DOHH2 (cell line): ENCODE measurements around the gene FSTL4.

Experiments
- H3F3A ChIP-seq: fragments of 200-600 bp; sonication (generic), shearing (Covaris generic); 2 replicates; pipeline ENCODE4 v1.6.0; 2016; ENCODE audit warnings: antibody characterized with exemption, mild to moderate bottlenecking; ENCODE audit not compliant: control insufficient read depth, insufficient read depth
- H3K27ac ChIP-seq: fragments of 200-600 bp; sonication (generic); 2 replicates; pipeline ENCODE4 v1.5.1; 2014; ENCODE audit warnings: low read depth, mild to moderate bottlenecking, low read length, moderate library complexity
- H3K27me3 ChIP-seq: fragments of 200-600 bp; sonication (generic); 2 replicates; pipeline ENCODE4 v1.6.1; 2014; ENCODE audit warnings: mild to moderate bottlenecking, low read length, mixed read lengths; ENCODE audit not compliant: control insufficient read depth
- H3K36me3 ChIP-seq: fragments of 200-600 bp; sonication (generic); 2 replicates; pipeline ENCODE4 v1.6.1; 2014; ENCODE audit warnings: mild to moderate bottlenecking, low read length, moderate library complexity, mixed read lengths; ENCODE audit not compliant: control insufficient read depth
- H3K4me1 ChIP-seq: fragments of 200-600 bp; sonication (generic); 2 replicates; pipeline ENCODE4 v1.6.1; 2014; ENCODE audit warnings: mild to moderate bottlenecking, low read length, mixed read lengths; ENCODE audit not compliant: control insufficient read depth
- H3K4me2 ChIP-seq: fragments of 200-600 bp; sonication (generic); 2 replicates; pipeline ENCODE4 v1.6.0; 2014; ENCODE audit warnings: mild to moderate bottlenecking, low read length, moderate library complexity
- H3K4me3 ChIP-seq: fragments of 200-600 bp; sonication (generic); 2 replicates; pipeline ENCODE4 v1.5.1; 2014; ENCODE audit warnings: mild to moderate bottlenecking, low read length, mixed read lengths
- H3K79me2 ChIP-seq: fragments of 200-600 bp; sonication (generic); 2 replicates; pipeline ENCODE4 v1.6.1; 2014; ENCODE audit warnings: mild to moderate bottlenecking, low read length, mixed read lengths; ENCODE audit not compliant: control insufficient read depth
- H3K9me2 ChIP-seq: fragments of 200-600 bp; sonication (generic); replicated peaks from 2 replicates; pipeline ENCODE4 v1.6.1; 2014; ENCODE audit warnings: mild to moderate bottlenecking, low read length, mixed read lengths; ENCODE audit not compliant: control insufficient read depth
- H3K9me3 ChIP-seq: fragments of 200-600 bp; sonication (generic); 2 replicates; pipeline ENCODE4 v1.6.1; 2014; ENCODE audit warnings: antibody characterized with exemption, low read length, mixed read lengths; ENCODE audit not compliant: control insufficient read depth, insufficient read depth
- H4K20me1 ChIP-seq: fragments of 200-600 bp; sonication (generic); 2 replicates; pipeline ENCODE4 v1.6.0; 2014; ENCODE audit warnings: low read depth, mild to moderate bottlenecking, antibody characterized with exemption, low read length, moderate library complexity; ENCODE audit not compliant: control insufficient read depth, insufficient read depth
- EZH2phosphoT487 ChIP-seq: fragments of 200-600 bp; sonication (generic); IDR thresholded peaks from 2 replicates; pipeline ENCODE4 v1.6.1; 2017; ENCODE audit warnings: borderline replicate concordance, mild to moderate bottlenecking, antibody characterized with exemption, low read length, moderate library complexity, mixed read lengths
- TF ChIP-seq, protein P1 (sequence below): fragments of 200-600 bp; sonication (generic); IDR thresholded peaks from one replicate; pipeline ENCODE4 v1.5.1; 2014; ENCODE audit warnings: antibody characterized with exemption, mild to moderate bottlenecking, low read depth, low read length; ENCODE audit not compliant: poor library complexity, severe bottlenecking

FSTL4 gene

DNA sequence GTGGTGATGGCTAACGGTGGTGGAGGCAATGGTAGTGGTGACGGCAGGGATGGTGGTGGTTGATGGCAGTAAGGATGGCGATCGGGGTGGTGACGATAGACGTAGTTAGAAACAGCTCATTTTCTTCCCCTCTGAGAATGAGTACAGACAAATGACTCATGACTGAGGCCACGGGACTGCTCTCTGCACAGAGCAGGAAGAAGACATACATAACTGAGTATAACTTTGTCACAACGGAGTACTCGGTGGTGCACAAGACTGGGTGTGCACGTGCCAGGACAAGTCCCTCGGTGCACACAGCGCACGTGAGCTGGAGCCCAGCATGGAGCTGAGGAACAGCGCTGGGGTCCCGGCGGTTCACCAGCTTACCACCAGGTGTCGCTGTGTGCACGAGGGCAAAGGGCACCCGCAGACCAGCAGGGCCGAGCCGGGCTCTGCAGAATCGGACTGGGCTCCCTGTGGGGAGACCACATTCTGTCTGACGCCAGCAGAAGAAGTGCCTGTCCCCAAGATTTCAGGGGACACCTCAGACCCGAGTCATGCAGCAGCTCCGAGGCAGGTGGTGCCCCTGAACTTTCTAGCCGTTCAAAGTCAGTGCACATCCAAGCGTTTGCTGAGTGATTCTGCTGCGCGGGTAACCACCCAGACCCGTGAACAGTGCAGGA, 188.6 kb downstream of the FSTL4 start:
- Histone ChIP-seq H3F3A (no peaks in the 10 kb centered on the region), H3K4me3 (no peak overlapping the region), H3K4me1 (peaks cover 15% of the 10 kb centered on the region), H3K27ac (no peak overlapping the region), H3K27me3 (0 out of 2 replicates have a peak, but pooled peaks cover 5% of the 10 kb centered on the region), H3K4me2 (peak overlapping the region; percentile 33; the same call in 1 of the 2 replicates), H3K36me3 (no peaks in the 10 kb centered on the region), H3K9me3 (no peaks in the 10 kb centered on the region), H4K20me1 (no peaks in the 10 kb centered on the region), H3K9me2 (no peaks in the 10 kb centered on the region), H3K79me2 (no peaks in the 10 kb centered on the region)
- TF ChIP-seq, protein P1, sequence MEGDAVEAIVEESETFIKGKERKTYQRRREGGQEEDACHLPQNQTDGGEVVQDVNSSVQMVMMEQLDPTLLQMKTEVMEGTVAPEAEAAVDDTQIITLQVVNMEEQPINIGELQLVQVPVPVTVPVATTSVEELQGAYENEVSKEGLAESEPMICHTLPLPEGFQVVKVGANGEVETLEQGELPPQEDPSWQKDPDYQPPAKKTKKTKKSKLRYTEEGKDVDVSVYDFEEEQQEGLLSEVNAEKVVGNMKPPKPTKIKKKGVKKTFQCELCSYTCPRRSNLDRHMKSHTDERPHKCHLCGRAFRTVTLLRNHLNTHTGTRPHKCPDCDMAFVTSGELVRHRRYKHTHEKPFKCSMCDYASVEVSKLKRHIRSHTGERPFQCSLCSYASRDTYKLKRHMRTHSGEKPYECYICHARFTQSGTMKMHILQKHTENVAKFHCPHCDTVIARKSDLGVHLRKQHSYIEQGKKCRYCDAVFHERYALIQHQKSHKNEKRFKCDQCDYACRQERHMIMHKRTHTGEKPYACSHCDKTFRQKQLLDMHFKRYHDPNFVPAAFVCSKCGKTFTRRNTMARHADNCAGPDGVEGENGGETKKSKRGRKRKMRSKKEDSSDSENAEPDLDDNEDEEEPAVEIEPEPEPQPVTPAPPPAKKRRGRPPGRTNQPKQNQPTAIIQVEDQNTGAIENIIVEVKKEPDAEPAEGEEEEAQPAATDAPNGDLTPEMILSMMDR, result peak; percentile 94
- TF ChIP-seq EZH2phosphoT487, result no peak

DNA sequence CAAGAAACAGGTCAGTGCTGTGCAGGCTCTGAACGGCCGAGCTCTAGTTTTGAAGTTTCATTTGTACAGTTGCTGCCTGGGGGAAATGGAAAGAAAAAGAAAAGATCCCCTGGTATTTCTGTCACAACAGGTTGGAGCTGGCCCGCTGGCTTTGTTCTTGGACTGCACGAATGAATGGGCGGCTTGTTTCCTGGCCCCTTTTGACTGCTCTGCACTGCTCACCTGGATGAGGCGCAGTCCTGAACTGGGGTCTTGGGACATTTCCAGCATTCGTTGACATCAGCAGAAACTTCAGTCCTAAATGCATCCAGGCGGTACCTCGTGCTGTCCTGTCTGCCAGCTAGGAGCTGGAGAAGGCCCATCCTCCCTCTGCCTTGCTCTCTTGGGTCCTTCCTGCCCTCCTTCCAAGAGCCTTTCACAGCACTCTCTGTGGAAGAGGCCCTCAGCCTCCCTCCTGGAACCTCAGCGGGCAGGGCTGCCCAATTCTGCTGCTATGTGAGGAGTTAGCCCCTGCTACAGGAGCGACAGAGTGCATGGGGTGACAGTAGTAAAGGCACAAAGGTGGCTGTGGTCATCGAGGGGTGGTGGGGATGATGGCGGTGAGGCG, 189.2 kb downstream of the FSTL4 start:
- Histone ChIP-seq H4K20me1 (no peaks in the 10 kb centered on the region), H3K36me3 (no peaks in the 10 kb centered on the region), H3K79me2 (no peaks in the 10 kb centered on the region), H3K27ac (no peak overlapping the region), H3K4me1 (peaks cover 14% of the 10 kb centered on the region), H3K4me3 (no peak overlapping the region), H3K4me2 (no peak overlapping the region), H3K9me3 (no peaks in the 10 kb centered on the region), H3K27me3 (0 out of 2 replicates have a peak, but pooled peaks cover 5% of the 10 kb centered on the region), H3K9me2 (no peaks in the 10 kb centered on the region), H3F3A (no peaks in the 10 kb centered on the region)
- TF ChIP-seq, protein P1, result no peak
- no peak for TF ChIP-seq EZH2phosphoT487

DNA sequence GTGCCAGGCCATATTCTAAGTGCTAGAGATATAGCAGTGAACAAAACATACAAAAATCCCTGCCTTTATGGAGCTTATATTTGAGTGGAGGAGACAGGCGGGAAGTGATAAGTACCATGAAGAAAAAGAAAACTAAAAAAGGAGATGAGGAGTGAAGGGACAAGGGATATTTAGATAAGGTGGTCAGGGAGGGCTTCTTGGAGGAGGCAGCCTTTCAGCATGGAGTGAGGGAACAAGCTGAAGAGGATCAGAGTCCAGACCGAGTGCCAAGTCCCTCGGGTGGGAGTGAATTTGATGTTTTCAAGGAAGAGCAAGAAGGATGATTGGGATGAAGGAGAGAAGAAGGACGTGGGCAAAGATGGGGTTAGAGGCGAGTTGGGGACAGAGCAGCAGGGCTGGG, 190.5 kb downstream of the FSTL4 start:
- no peak overlapping the region for H3K4me3 ChIP-seq
- no peak overlapping the region for H3K27ac ChIP-seq
- no peaks in the 10 kb centered on the region for H3K9me3 ChIP-seq
- H3K27me3 ChIP-seq, result 0 out of 2 replicates have a peak, but pooled peaks cover 5% of the 10 kb centered on the region
- H3K79me2 ChIP-seq, result no peaks in the 10 kb centered on the region
- no peaks in the 10 kb centered on the region for H3K9me2 ChIP-seq
- H3K4me1 ChIP-seq, result peaks cover 14% of the 10 kb centered on the region
- TF ChIP-seq EZH2phosphoT487, result no peak
- TF ChIP-seq, protein P1, result no peak
- H4K20me1 ChIP-seq, result no peaks in the 10 kb centered on the region
- no peak overlapping the region for H3K4me2 ChIP-seq
- no peaks in the 10 kb centered on the region for H3F3A ChIP-seq
- H3K36me3 ChIP-seq, result no peaks in the 10 kb centered on the region
